Measurements from ENCODE around the gene VPS8.

DNA sequence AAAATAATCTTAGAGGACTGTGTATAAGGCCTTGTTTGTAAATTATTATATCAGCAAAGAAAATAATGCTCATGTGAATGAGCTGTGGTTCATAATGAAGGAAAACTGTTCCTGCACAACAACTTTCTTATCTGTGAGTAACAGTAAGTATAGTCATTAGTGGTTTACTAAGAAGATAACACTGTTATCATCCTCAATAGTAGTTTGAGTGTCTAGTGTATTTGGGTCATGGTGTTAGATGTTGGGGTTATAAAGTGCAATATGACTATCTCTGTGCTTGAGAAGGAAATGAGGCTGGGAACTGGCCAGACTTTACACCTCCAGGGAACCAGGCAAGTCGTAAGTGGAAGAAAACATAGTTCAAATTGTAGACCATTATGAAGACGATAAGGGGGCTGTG, 15.6 kb downstream of the VPS8 start:
- no peak for TF ChIP-seq POLR2A (IDR thresholded peaks at IDR 0.05)
- TF ChIP-seq, protein P1, sequence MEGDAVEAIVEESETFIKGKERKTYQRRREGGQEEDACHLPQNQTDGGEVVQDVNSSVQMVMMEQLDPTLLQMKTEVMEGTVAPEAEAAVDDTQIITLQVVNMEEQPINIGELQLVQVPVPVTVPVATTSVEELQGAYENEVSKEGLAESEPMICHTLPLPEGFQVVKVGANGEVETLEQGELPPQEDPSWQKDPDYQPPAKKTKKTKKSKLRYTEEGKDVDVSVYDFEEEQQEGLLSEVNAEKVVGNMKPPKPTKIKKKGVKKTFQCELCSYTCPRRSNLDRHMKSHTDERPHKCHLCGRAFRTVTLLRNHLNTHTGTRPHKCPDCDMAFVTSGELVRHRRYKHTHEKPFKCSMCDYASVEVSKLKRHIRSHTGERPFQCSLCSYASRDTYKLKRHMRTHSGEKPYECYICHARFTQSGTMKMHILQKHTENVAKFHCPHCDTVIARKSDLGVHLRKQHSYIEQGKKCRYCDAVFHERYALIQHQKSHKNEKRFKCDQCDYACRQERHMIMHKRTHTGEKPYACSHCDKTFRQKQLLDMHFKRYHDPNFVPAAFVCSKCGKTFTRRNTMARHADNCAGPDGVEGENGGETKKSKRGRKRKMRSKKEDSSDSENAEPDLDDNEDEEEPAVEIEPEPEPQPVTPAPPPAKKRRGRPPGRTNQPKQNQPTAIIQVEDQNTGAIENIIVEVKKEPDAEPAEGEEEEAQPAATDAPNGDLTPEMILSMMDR (IDR thresholded peaks at IDR 0.05) = no peak
- no peak for TF ChIP-seq EP300 (IDR thresholded peaks at IDR 0.05)
